ENCODE results near the gene ANGPTL1.
"Not testable (repeated sequence)": the region's sequence is repeated elsewhere in the genome, so short reads cannot be mapped to it uniquely, and the experiment has no call there.

Gene ANGPTL1

GRCh38 chr1:178864326-178864725, 6.6 kb downstream of the ANGPTL1 start:
- DNase-seq, result no peak

DNA sequence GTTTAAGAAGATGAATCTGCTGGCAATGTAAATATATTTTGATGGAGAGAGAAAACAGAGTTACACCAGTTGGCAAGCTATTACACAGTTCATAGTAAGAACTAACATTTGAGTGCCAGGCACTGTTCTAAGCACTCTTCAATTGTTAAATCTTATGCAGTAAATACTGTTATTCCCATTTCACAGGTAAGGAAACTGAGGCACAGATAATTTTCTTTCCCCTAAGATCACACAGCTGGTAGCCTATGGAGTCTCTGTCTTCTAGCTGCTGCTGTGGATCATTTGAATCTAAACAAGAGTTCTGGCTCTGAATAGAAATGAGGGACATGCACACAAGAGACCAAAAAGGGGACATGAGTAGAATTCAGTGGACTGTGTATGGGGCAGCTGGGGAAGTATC, 8.0 kb downstream of the ANGPTL1 start:
- no peak for DNase-seq

DNA sequence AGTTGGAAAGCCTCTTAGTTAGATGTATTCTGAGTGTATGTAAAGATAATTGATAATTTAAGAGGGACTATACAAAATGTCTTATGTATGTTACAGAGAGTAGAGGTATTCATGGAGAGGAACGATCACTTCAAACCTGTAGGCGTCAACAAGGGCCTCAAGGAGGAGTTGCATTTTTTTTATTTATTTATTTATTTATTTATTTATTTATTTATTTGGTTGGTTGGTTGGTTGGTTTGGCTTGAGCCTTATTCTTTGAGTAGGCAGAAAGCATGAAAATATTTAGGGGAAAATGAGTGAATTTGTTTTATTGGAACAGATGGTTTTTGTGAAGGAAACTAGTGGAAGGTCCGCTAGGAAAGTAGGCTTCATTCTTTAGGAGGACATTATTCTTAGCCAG, 8.5 kb downstream of the ANGPTL1 start:
- no peak for DNase-seq

- DNase-seq, result no peak
These were observed 13.8 kb downstream of the ANGPTL1 start for GRCh38 chr1:178857126-178857525.

DNA sequence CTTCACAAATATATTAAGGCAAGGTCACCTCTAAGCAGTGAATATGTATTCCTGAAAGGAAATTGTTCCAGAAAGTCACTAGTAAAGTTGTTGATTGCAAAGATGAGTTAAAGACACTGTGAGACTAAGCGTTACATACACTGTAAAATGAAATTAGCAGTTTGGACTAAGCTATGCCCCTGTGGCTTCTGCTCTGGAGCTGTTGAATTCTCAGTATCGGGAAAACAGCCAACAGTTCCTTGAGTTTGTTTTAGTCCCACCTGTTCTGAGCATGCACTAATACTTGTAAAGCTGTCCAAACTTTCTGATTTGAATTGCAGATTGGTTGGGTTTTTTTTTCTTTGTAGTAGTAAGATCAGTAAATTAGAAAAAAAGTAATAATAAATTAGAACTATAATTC, 21.0 kb downstream of the ANGPTL1 start:
- no peak for DNase-seq

- DNase-seq, result not testable (repeated sequence)
These were observed 23.0 kb downstream of the ANGPTL1 start for GRCh38 chr1:178847919-178848318.

GRCh38 chr1:178847396-178847849, 23.5 kb downstream of the ANGPTL1 start:
- no peak for DNase-seq

DNA sequence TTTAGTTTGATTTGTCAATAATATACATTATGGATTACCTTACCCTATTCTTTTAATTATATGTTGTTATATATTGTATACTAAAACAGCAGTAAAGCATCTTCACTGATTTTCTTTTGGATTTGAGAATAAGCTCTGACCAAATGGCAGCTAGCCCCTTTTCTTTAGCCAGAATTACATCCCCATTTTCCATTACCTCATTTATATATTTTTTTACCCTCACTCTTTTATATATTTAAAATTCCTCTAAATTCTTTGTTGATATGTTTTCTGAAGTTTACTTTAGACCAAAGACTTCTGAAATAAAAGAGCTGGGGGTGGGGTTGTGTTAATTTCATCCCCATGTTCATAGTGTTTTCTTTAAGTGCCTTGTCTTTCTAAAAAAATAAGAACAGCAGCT, 24.6 kb downstream of the ANGPTL1 start:
- no peak for DNase-seq

DNA sequence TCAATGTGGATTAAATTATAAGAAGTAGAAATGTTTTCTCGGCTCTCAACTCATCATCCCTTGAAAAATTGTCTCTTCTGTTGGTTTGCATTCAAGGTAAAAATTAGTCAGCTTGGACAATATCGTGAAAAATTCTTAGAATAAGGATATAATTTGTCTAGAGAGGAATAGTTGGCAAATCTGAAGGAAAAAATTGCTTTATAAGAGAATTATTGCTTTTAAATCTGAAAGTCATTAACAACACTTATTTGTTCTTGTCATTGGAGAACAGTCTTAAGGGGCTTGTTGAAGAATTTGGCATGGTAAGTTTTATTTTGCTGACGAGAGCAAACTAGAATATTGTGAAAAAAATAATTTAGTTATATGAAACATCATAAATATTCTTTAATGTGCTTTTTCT, 26.4 kb downstream of the ANGPTL1 start:
- DNase-seq, result no peak

GRCh38 chr1:178825167-178825566, 45.7 kb downstream of the ANGPTL1 start:
- DNase-seq, result no peak

DNA sequence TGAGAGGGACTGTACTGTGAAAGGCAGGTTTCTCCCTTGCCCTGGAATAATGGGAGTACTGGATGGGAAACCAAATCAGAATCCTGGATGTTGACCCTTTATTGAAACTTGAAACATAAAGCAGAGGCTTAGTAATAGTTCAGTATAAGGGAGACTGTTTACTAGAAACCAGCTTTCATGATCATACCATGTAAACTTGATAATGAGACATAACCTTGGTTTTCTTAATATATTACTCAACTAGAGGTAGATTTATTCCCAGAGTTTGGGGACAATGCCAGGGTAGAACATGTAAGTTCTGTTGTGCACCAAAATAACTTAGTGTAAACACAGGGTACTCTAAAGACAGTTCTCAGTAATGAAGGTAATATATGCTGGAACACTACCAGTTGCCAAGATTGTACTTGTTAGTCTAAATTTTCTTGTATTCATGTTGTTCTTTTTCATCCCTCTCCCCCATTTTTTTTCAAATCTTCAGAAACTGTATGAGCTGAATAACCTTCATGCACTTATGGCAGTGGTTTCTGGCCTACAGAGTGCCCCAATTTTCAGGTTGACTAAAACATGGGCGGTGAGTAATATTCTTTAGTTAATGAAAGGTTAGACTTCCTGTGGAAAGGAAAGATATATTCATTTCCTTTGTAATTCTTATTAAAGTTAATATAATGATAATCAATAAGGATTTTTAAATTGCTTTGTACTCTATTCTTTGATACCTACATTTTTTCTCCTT, 49.6 kb downstream of the ANGPTL1 start:
- DNase-seq, result no peak

- DNase-seq, result no peak
These were observed 51.8 kb downstream of the ANGPTL1 start for GRCh38 chr1:178819123-178819522.

DNA sequence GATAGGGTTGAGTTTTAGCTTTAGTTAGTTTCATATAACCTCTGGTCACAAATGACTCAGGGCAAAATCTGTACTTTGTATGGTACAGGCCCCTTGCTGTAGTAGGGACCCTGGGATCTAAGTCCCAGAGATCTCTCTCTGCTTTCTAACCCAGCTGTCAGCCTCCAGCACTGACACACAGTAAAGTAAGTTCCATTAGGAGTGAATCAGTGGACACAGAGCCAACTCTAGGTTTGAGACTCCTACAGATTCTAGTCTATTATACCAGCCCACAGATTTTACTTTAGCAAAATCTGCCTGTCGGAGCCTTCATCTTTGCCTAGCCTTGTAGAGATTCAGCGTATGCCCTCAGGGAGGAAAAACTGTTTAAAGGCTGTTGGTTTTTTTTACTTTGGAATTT, 52.5 kb downstream of the ANGPTL1 start:
- DNase-seq, result no peak

DNA sequence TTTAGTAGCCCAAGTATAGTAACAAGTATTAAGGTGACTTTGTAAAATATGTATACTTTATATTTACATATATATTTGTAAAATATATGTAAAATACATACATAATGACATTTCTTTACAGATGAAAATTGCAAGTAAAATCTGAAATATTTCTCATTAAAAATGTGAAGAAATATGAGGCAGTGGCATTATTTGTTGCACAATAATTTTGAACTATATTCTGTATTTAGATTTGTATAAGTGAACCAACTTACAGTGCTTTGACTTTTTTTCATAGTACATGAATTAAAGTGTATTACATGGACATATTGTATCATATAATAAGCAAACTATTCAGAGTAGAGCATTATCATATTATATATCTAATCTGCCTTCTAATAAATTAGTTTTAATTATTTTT, 60.3 kb downstream of the ANGPTL1 start:
- no peak for DNase-seq

DNA sequence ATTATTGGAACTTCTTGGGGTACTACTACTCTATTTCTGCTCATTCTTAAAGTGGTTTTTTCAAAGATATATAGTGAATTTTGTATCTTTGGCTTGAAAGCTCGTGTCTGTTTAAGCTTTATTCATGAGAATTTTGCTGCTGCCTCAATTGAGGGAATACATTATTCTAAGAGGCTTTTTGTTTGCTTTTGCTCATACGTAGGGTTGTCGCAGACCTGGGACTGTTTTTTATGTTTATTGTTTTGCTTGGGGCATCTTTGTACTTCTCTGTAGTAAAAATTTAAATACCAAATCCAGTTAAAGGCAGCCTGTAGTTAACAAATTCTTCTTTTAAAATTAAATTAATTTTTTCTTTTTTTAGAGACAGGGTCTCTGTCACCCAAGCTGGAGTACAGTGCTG, 62.3 kb downstream of the ANGPTL1 start:
- no peak for DNase-seq

- DNase-seq, result no peak
These were observed 64.1 kb downstream of the ANGPTL1 start for GRCh38 chr1:178806665-178807300.

DNA sequence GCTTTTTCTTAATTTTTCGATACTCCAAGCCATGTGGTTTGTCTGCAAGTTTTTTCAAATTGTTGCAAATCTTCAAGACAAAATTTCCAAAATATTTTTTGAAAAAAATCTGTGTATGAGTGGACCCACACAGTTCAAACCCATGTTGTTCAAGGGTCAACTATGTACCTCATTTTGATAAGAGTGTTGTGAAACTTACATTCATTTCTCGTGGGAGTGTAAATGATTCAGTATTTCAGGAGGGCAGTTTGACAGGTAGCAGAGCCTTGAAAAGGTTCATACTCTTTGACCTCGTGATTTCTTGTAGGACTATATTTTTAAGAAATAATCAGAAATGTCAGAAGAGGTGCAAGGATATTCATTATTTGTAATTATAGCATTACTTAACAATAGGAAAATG, 68.0 kb downstream of the ANGPTL1 start:
- no peak for DNase-seq
